Right hindlimb (tissue), 1 donor: Measurements from ENCODE around the gene CADPS2.
A peak's percentile ranks its signal among the peaks of the same experiment; 100 is the strongest.
"Not testable (repeated sequence)": the region's sequence is repeated elsewhere in the genome, so short reads cannot be mapped to it uniquely, and the experiment has no call there.

Experiments
- DNase-seq: peaks from one replicate; pipeline ENCODE4 v3.0.0-alpha.2; 2018

The CADPS2 gene

GRCh38 chr7:122702872-122703510 is 183.3 kb downstream of the CADPS2 start, which contains the start of gene RNF148:
Gene RNF148, minus strand, starts transcription at chr7:122702922. Its CDS starts 172 bp downstream, at chr7:122702750.
- no peak for DNase-seq

- no peak for DNase-seq
Observed at GRCh38 chr7:122699017-122699416, 187.2 kb downstream of the CADPS2 start, which contains the start of gene RNF133. Gene RNF133, minus strand, starts transcription at chr7:122699117. Its CDS starts 199 bp downstream, at chr7:122698918.

- no peak for DNase-seq
Observed at GRCh38 chr7:122695816-122696215, 190.4 kb downstream of the CADPS2 start.

- no peak for DNase-seq
Observed at GRCh38 chr7:122694697-122695096, 191.6 kb downstream of the CADPS2 start.

GRCh38 chr7:122692769-122693309 is 193.4 kb downstream of the CADPS2 start:
- DNase-seq = no peak

- no peak for DNase-seq
Observed at GRCh38 chr7:122691569-122692235, 194.6 kb downstream of the CADPS2 start.

- no peak for DNase-seq
Observed at GRCh38 chr7:122689346-122690109, 196.7 kb downstream of the CADPS2 start.

GRCh38 chr7:122688400-122688998 is 197.8 kb downstream of the CADPS2 start:
- DNase-seq = no peak

- no peak for DNase-seq
Observed at GRCh38 chr7:122686360-122686878, 199.8 kb downstream of the CADPS2 start.

- no peak for DNase-seq
Observed at GRCh38 chr7:122684504-122684903, 201.8 kb downstream of the CADPS2 start.

- DNase-seq = no peak
Observed at GRCh38 chr7:122682815-122683550, 203.3 kb downstream of the CADPS2 start.

GRCh38 chr7:122681186-122681585 is 205.1 kb downstream of the CADPS2 start:
- not testable (repeated sequence) for DNase-seq

- no peak for DNase-seq
Observed at GRCh38 chr7:122679813-122680212, 206.4 kb downstream of the CADPS2 start.

GRCh38 chr7:122679269-122679709 is 207.0 kb downstream of the CADPS2 start:
- DNase-seq = not testable (repeated sequence)

GRCh38 chr7:122677149-122677548 is 209.1 kb downstream of the CADPS2 start:
- no peak for DNase-seq

- no peak for DNase-seq
Observed at GRCh38 chr7:122676466-122676865, 209.8 kb downstream of the CADPS2 start.

GRCh38 chr7:122675621-122676020 is 210.6 kb downstream of the CADPS2 start:
- no peak for DNase-seq

- no peak for DNase-seq
Observed at GRCh38 chr7:122675011-122675410, 211.2 kb downstream of the CADPS2 start.

- DNase-seq = peak; percentile 52
Observed at GRCh38 chr7:122674502-122674901, 211.8 kb downstream of the CADPS2 start.

GRCh38 chr7:122673951-122674350 is 212.3 kb downstream of the CADPS2 start:
- no peak for DNase-seq

- DNase-seq = no peak
Observed at GRCh38 chr7:122672536-122672935, 213.7 kb downstream of the CADPS2 start.

GRCh38 chr7:122663733-122664132 is 222.5 kb downstream of the CADPS2 start:
- no peak for DNase-seq
